PC-9 (cell line): Measurements from ENCODE around the gene SUPT7L. TPM values are rescaled to one million over a fixed set of nuclear protein-coding genes. Genes with fewer than 3 reads are reported as not detected.

ENCODE experiments used
- BruUV-seq: library from RNA; stranded (reverse); fragments of 400-500 nt; replicated peaks from 2 replicates; lab custom pipeline; 2021; lab: Mats Ljungman, UMichigan
- CTCF ChIA-PET: fragments of 300-600 bp; sonication (Branson Sonifier 250); formaldehyde crosslinking; loops from one replicate; lab custom pipeline; 2022; ENCODE audit warnings: antibody characterized with exemption; lab: Charles Lee
- POLR2A ChIA-PET: fragments of 300-600 bp; sonication (Branson Sonifier 250); formaldehyde crosslinking; loops from one replicate; lab custom pipeline; 2022; ENCODE audit warnings: antibody characterized with exemption; ENCODE audit not compliant: unreplicated experiment; lab: Charles Lee
- DNase-seq, 2 experiments: peaks; one replicate each; pipeline versions ENCODE4 v3.0.0 to v3.0.0-alpha.2; 2015 to 2022; ENCODE audit warnings: mixed read lengths in 1 of 2
- H2AFZ ChIP-seq: fragments of 200-600 bp; sonication (generic); 2 replicates; pipeline ENCODE4 v1.8.1; 2017; ENCODE audit warnings: antibody characterized with exemption
- H3F3A ChIP-seq: fragments of 200-600 bp; sonication (generic); 2 replicates; pipeline ENCODE4 v1.8.1; 2017; ENCODE audit warnings: antibody characterized with exemption, mild to moderate bottlenecking, low read depth; ENCODE audit not compliant: insufficient read depth
- H3K27ac ChIP-seq: fragments of 200-600 bp; sonication (generic); 2 replicates; pipeline ENCODE4 v1.6.1; 2016; ENCODE audit warnings: mixed run types
- H3K27me3 ChIP-seq: fragments of 200-600 bp; sonication (generic); 2 replicates; pipeline ENCODE4 v1.6.1; 2016; ENCODE audit warnings: low read depth, mixed run types; ENCODE audit not compliant: insufficient read depth
- H3K36me3 ChIP-seq: fragments of 200-600 bp; sonication (generic); 2 replicates; pipeline ENCODE4 v1.6.1; 2016; ENCODE audit warnings: low read depth, mixed run types
- H3K4me1 ChIP-seq: fragments of 200-600 bp; sonication (generic); replicated peaks from 2 replicates; pipeline ENCODE4 v1.6.1; 2016; ENCODE audit warnings: mixed run types; ENCODE audit not compliant: insufficient read depth
- H3K4me2 ChIP-seq: fragments of 200-600 bp; sonication (generic); 2 replicates; pipeline ENCODE4 v1.6.1; 2017; ENCODE audit warnings: mixed run types
- H3K4me3 ChIP-seq: fragments of 200-600 bp; sonication (generic); 2 replicates; pipeline ENCODE4 v1.6.1; 2016; ENCODE audit warnings: mixed run types
- H3K79me2 ChIP-seq: fragments of 200-600 bp; sonication (generic); 2 replicates; pipeline ENCODE4 v1.6.1; 2017; ENCODE audit warnings: low read depth, mixed run types
- H3K9me2 ChIP-seq: fragments of 200-600 bp; sonication (generic); 2 replicates; pipeline ENCODE4 v1.8.1; 2017; ENCODE audit warnings: mild to moderate bottlenecking; ENCODE audit not compliant: insufficient read depth
- H3K9me3 ChIP-seq: fragments of 200-600 bp; sonication (generic); 2 replicates; pipeline ENCODE4 v1.8.1; 2016; ENCODE audit warnings: low read depth; ENCODE audit not compliant: insufficient read depth
- H4K20me1 ChIP-seq: fragments of 200-600 bp; sonication (generic); 2 replicates; pipeline ENCODE4 v1.8.1; 2017; ENCODE audit not compliant: insufficient read depth
- EZH2 ChIP-seq: fragments of 200-600 bp; sonication (generic); IDR thresholded peaks from 2 replicates; pipeline ENCODE4 v1.8.0; 2017; ENCODE audit warnings: antibody characterized with exemption, low read depth
- intact Hi-C: fragments of 100-400 bp; cut with micrococcal nuclease; formaldehyde crosslinking; loops from one replicate; pipeline ENCODE4 v1.10.0; 2022; ENCODE audit not compliant: unreplicated experiment
- total RNA-seq: library from RNA; stranded (reverse); gene quantifications from 2 replicates; pipeline ENCODE4 v1.2.3, GENCODE V29; 2021
- TF ChIP-seq, protein P1 (sequence below): fragments of 200-600 bp; sonication (generic); conservative IDR thresholded peaks from 2 replicates; pipeline ENCODE4 v1.6.1; 2017; ENCODE audit warnings: mixed run types, antibody characterized with exemption, mild to moderate bottlenecking, moderate library complexity

SUPT7L gene
- total RNA-seq, 1 experiment from 2014 or later: 33.0 TPM

DNA sequence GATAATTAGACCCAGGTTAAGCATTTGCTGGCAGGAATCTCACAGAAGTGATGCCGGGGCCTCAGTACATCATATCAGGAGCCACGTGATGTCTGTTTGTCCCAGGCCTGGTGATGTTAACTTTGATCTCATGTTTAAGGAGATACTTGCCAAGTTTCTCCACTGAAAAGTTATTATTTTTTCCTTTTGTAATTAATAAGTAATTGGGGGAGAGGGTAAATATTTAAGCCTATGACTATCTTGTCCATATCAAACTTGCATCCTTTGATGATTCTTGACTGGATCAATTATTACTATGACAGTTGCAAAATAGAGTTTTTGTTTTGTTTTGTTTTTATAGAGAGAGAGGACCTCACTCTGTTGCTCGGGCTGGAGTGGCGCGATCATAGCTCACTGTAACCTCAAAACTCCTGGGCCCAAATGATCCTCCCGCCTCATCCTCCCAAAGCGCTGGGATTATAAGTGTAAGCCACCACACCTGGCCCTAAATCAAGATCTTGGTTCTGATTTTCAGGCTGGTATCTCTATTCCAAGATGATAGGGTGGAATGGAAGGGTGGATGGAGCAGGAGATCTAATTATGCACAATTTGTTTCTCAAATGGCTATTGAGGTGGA lies 46.7 kb upstream of the SUPT7L start:
- no peak overlapping the region for H3K4me3 ChIP-seq
- intact Hi-C loops: loop anchor here (5.0 to 10.0 kb wide), 3 partner anchors 245 to 1045 kb away; partner anchors contain the start of gene PPP1CB
- H3F3A ChIP-seq: peaks cover 68% of the 10 kb centered on the region
- H3K9me2 ChIP-seq: no peaks in the 10 kb centered on the region; the same call in 1 of the 2 replicates
- TF ChIP-seq, protein P1, sequence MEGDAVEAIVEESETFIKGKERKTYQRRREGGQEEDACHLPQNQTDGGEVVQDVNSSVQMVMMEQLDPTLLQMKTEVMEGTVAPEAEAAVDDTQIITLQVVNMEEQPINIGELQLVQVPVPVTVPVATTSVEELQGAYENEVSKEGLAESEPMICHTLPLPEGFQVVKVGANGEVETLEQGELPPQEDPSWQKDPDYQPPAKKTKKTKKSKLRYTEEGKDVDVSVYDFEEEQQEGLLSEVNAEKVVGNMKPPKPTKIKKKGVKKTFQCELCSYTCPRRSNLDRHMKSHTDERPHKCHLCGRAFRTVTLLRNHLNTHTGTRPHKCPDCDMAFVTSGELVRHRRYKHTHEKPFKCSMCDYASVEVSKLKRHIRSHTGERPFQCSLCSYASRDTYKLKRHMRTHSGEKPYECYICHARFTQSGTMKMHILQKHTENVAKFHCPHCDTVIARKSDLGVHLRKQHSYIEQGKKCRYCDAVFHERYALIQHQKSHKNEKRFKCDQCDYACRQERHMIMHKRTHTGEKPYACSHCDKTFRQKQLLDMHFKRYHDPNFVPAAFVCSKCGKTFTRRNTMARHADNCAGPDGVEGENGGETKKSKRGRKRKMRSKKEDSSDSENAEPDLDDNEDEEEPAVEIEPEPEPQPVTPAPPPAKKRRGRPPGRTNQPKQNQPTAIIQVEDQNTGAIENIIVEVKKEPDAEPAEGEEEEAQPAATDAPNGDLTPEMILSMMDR: no peak
- TF ChIP-seq EZH2: no peak
- H4K20me1 ChIP-seq: no peaks in the 10 kb centered on the region
- peak overlapping the region; percentile 98; the same call in 1 of the 2 replicates for H3K4me2 ChIP-seq
- no peaks in the 10 kb centered on the region for H3K36me3 ChIP-seq
- H3K4me1 ChIP-seq: peaks cover 97% of the 10 kb centered on the region
- no peak overlapping the region for H2AFZ ChIP-seq
- H3K79me2 ChIP-seq: peaks cover 36% of the 10 kb centered on the region
- ChIA-PET CTCF (no interaction called here), POLR2A (interaction anchor here (0.6 kb wide), 1 partner anchor 835 kb away, joined by 4 read pairs; no protein-coding TSS in a partner anchor)
- BruUV-seq: no TSS peak
- H3K27me3 ChIP-seq: no peaks in the 10 kb centered on the region
- DNase-seq: no peak
- peak overlapping the region; percentile 94 for H3K27ac ChIP-seq
- no peaks in the 10 kb centered on the region for H3K9me3 ChIP-seq

GRCh38 chr2:27709326-27709725 lies 45.9 kb upstream of the SUPT7L start:
- H3K9me3 ChIP-seq: no peaks in the 10 kb centered on the region
- H3K27ac ChIP-seq: 0 out of 2 replicates have a peak overlapping the region, but pooled peaks have one; percentile 94
- intact Hi-C loops: loop anchor here (5.0 to 10.0 kb wide), 3 partner anchors 245 to 1045 kb away; partner anchors contain the start of gene PPP1CB
- no peaks in the 10 kb centered on the region for H3K27me3 ChIP-seq
- POLR2A ChIA-PET: no interaction called here
- no peaks in the 10 kb centered on the region for H3K36me3 ChIP-seq
- DNase-seq: no peak
- peaks cover 98% of the 10 kb centered on the region for H3K4me1 ChIP-seq
- no peak overlapping the region for H3K4me2 ChIP-seq
- H3F3A ChIP-seq: peaks cover 65% of the 10 kb centered on the region
- BruUV-seq: no TSS peak
- H3K4me3 ChIP-seq: no peak overlapping the region
- H4K20me1 ChIP-seq: no peaks in the 10 kb centered on the region
- H2AFZ ChIP-seq: no peak overlapping the region
- TF ChIP-seq, protein P1: no peak
- no peak for TF ChIP-seq EZH2
- no peaks in the 10 kb centered on the region; the same call in 1 of the 2 replicates for H3K9me2 ChIP-seq
- CTCF ChIA-PET: no interaction called here
- peaks cover 34% of the 10 kb centered on the region for H3K79me2 ChIP-seq

DNA sequence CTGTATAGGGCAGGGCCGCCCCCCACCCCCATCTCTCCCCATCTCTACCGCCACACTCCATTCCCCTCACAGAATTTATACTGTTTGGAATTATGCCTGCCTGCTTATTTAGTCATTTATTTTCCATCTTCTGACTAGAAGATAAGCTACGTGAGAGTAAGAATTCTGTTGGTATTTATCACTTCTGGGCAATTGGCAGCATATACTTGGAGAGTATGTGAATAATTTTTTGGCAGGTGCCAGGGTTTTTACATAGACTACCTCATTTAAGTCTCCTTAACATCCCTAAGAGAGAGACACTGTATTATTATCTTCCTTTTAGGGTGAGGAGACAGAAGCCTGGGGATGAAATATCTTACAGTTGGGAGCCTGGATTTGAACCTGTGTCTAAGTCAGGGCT lies 45.3 kb upstream of the SUPT7L start:
- Histone ChIP-seq H3K4me1 (peaks cover 98% of the 10 kb centered on the region), H4K20me1 (no peaks in the 10 kb centered on the region), H3F3A (peaks cover 62% of the 10 kb centered on the region), H3K36me3 (no peaks in the 10 kb centered on the region), H3K9me2 (no peaks in the 10 kb centered on the region; the same call in 1 of the 2 replicates), H3K27ac (no peak overlapping the region; the same call in 1 of the 2 replicates), H3K4me2 (no peak overlapping the region), H3K9me3 (no peaks in the 10 kb centered on the region), H3K4me3 (no peak overlapping the region), H3K79me2 (peaks cover 27% of the 10 kb centered on the region), H2AFZ (no peak overlapping the region), H3K27me3 (no peaks in the 10 kb centered on the region)
- TF ChIP-seq, protein P1: no peak
- TF ChIP-seq EZH2: no peak
- ChIA-PET POLR2A (no interaction called here), CTCF (interaction anchor here (0.6 kb wide), 1 partner anchor 680 kb away, joined by 8 read pairs; no protein-coding TSS in a partner anchor)
- no TSS peak for BruUV-seq
- intact Hi-C loops: loop anchor here (5.0 to 10.0 kb wide), 3 partner anchors 246 to 1046 kb away; partner anchors contain the start of gene PPP1CB
- DNase-seq: no peak
